B cell (primary cell): ENCODE results near the gene LCN10. TPM values are rescaled to one million over a fixed set of nuclear protein-coding genes. Genes with fewer than 3 reads are reported as not detected.
A peak's percentile ranks its signal among the peaks of the same experiment; 100 is the strongest.

Experiments used
- ATAC-seq: fragments of 200-7000 bp; cut with Tn5 transposase; one replicate; pipeline ENCODE4 v1.10.0; 2021; ENCODE audit warnings: low read depth, mild to moderate bottlenecking, moderate number of reproducible peaks, moderate library complexity
- CTCF ChIA-PET: fragments of 350-600 bp; sonication (Branson Sonifier 250); formaldehyde crosslinking; loops from one replicate; lab custom pipeline; 2021; ENCODE audit warnings: antibody characterized with exemption, inconsistent platforms; lab: Charles Lee
- POLR2A ChIA-PET: fragments of 350-600 bp; sonication (Branson Sonifier 250); formaldehyde crosslinking; loops from one replicate; lab custom pipeline; 2021; ENCODE audit warnings: antibody characterized with exemption; lab: Charles Lee
- DNase-seq: peaks from one replicate; pipeline ENCODE4 v3.0.0; 2013
- H2AFZ ChIP-seq: 2 replicates; pipeline ENCODE4 v1.6.1; 2012; ENCODE audit warnings: mild to moderate bottlenecking, low read depth, low read length; ENCODE audit not compliant: insufficient read depth, poor library complexity, severe bottlenecking
- H3K27ac ChIP-seq, 2 donors: 1 replicate in 1 of 2; 2 replicates in 1 of 2; pipeline ENCODE4 v1.5.1; 2012 to 2013; ENCODE audit warnings: low read length in 2 of 2, mild to moderate bottlenecking in 2 of 2, moderate library complexity in 1 of 2
- H3K27me3 ChIP-seq, 4 experiments: fragments of 200-600 bp in 1 of 4; sonication (generic) in 1 of 4; replicated peaks in 1 of 4; 1 replicate in 2 of 4; 2 replicates in 2 of 4; pipeline versions ENCODE4 v1.6.1 to v1.7.0; 2013 to 2016; ENCODE audit warnings: low read length in 3 of 4, mild to moderate bottlenecking in 2 of 4, mixed read lengths in 1 of 4, moderate library complexity in 1 of 4; ENCODE audit not compliant: insufficient read depth in 4 of 4, control insufficient read depth in 3 of 4; ENCODE audit errors: control extremely low read depth in 1 of 4
- H3K36me3 ChIP-seq, 2 experiments: replicated peaks in 1 of 2; 1 replicate in 1 of 2; 2 replicates in 1 of 2; pipeline versions ENCODE4 v1.6.1 to v1.7.1; 2013; ENCODE audit warnings: low read length in 1 of 2; ENCODE audit not compliant: insufficient read depth in 2 of 2, control insufficient read depth in 1 of 2; ENCODE audit errors: control extremely low read depth in 1 of 2, extremely low read depth in 1 of 2
- H3K4me1 ChIP-seq, 2 donors: fragments of 200-600 bp in 1 of 2; sonication (generic) in 1 of 2; 1 replicate in 1 of 2; 2 replicates in 1 of 2; pipeline versions ENCODE4 v1.5.1 to v1.6.1; 2013 to 2017; ENCODE audit warnings: low read length in 2 of 2; ENCODE audit not compliant: control insufficient read depth in 2 of 2, insufficient read depth in 2 of 2
- H3K4me2 ChIP-seq: replicated peaks from 2 replicates; pipeline ENCODE3; 2012; ENCODE audit warnings: mild to moderate bottlenecking, low read depth, low read length; ENCODE audit not compliant: poor library complexity, severe bottlenecking
- H3K4me3 ChIP-seq, 5 experiments: fragments of 200-600 bp in 1 of 5; sonication (generic) in 1 of 5; 1 replicate in 3 of 5; 2 replicates in 2 of 5; pipeline versions ENCODE4 v1.5.1 to v1.7.0; 2011 to 2016; ENCODE audit warnings: low read length in 4 of 5, mild to moderate bottlenecking in 4 of 5, low read depth in 2 of 5, control low read depth in 1 of 5, moderate library complexity in 1 of 5; ENCODE audit not compliant: insufficient read depth in 1 of 5; ENCODE audit errors: control extremely low read depth in 1 of 5, extremely low read depth in 1 of 5
- H3K79me2 ChIP-seq: fragments of 200-600 bp; sonication (generic); one replicate; pipeline ENCODE4 v1.6.0; 2016; ENCODE audit warnings: low read length; ENCODE audit not compliant: control insufficient read depth, insufficient read depth
- H3K9ac ChIP-seq: fragments of 200-600 bp; sonication (generic); 2 replicates; pipeline ENCODE4 v1.6.1; 2017; ENCODE audit warnings: mild to moderate bottlenecking, low read length, moderate library complexity
- H3K9me3 ChIP-seq, 3 donors: one replicate each; pipeline versions ENCODE4 v1.6.1 to v1.7.1; 2013; ENCODE audit warnings: low read length in 2 of 3; ENCODE audit not compliant: control insufficient read depth in 2 of 3, insufficient read depth in 1 of 3; ENCODE audit errors: control extremely low read depth in 1 of 3
- H4K20me1 ChIP-seq: 2 replicates; pipeline ENCODE4 v1.6.0; 2012; ENCODE audit warnings: mild to moderate bottlenecking, low read length; ENCODE audit not compliant: insufficient read depth, control insufficient read depth, poor library complexity, severe bottlenecking
- H3K27ac Mint-ChIP-seq: one replicate; pipeline ENCODE4 v1.8.0; 2021; ENCODE audit warnings: mixed read lengths
- H3K27me3 Mint-ChIP-seq: one replicate; pipeline ENCODE4 v1.8.0; 2021; ENCODE audit warnings: mixed read lengths
- H3K4me1 Mint-ChIP-seq: one replicate; pipeline ENCODE4 v1.8.0; 2021; ENCODE audit warnings: mixed read lengths
- H3K4me3 Mint-ChIP-seq: one replicate; pipeline ENCODE4 v1.8.0; 2021; ENCODE audit warnings: mixed read lengths
- H3K9me3 Mint-ChIP-seq: one replicate; pipeline ENCODE4 v1.8.0; 2022; ENCODE audit warnings: mixed read lengths; ENCODE audit not compliant: insufficient read depth
- CTCF ChIP-seq: fragments of 200-600 bp; IDR thresholded peaks from one replicate; pipeline ENCODE4 v1.8.0; 2022; ENCODE audit warnings: antibody characterized with exemption, mild to moderate bottlenecking
- EZH2 ChIP-seq: IDR thresholded peaks from 2 replicates; pipeline ENCODE4 v1.6.1; 2012; ENCODE audit warnings: borderline replicate concordance, low read depth, mild to moderate bottlenecking, moderate library complexity, low read length; ENCODE audit not compliant: insufficient read depth, poor library complexity, severe bottlenecking
- WGBS: methylation state at CpG from one replicate; pipeline ENCODE4 v1.1.5; 2013; ENCODE audit warnings: missing lambda C conversion rate; ENCODE audit not compliant: insufficient coverage; 5-methylcytosine and 5-hydroxymethylcytosine counted together
- intact Hi-C: fragments of 100-400 bp; cut with micrococcal nuclease; formaldehyde crosslinking; loops from one replicate; pipeline ENCODE4 v1.10.0; 2022
- polyA plus RNA-seq: library from polyadenylated mRNA; depleted of rRNA; stranded (reverse); fragments of >200 nt; gene quantifications from 2 replicates; pipeline ENCODE4 v1.2.3, GENCODE V29; 2012
- total RNA-seq, 2 donors: library from RNA; stranded (reverse); fragments of 120-200 nt in 1 of 2; gene quantifications; 1 replicate in 1 of 2; 2 replicates in 1 of 2; pipeline versions ENCODE4 v1.2.3 to v1.2.4, GENCODE V29; 2013 to 2022

Gene LCN10
- total and polyA plus RNA-seq, 2 donors (not counting 1 experiment from before 2014, with no cell fraction given) = 76.3 to 93.0 TPM

- ATAC-seq (peak; percentile 23), DNase-seq (no peak)
- Histone ChIP-seq H4K20me1 (no peaks in the 10 kb centered on the region), H3K4me3 (peak overlapping the region in 1 of 5 experiments; percentile 48), H3K36me3 (no peaks in the 10 kb centered on the region), H3K27ac (peak overlapping the region; percentile 18 to 33), H2AFZ (peak overlapping the region; percentile 46), H3K27me3 (peaks cover 0 to 39% (median 6%) of the 10 kb centered on the region in 4 experiments), H3K4me2 (peak overlapping the region; percentile 82), H3K79me2 (peaks cover 4% of the 10 kb centered on the region), H3K9me3 (peaks cover 0 to 4% (median 0%) of the 10 kb centered on the region in 3 donors), H3K4me1 (peaks cover 33 to 45% of the 10 kb centered on the region in 2 donors), H3K9ac (no peak overlapping the region)
- CTCF ChIA-PET = interaction anchor here (4.0 kb wide), 1 partner anchor 13 kb away, joined by 23 read pairs; no protein-coding TSS in a partner anchor
- intact Hi-C loops = loop anchor here (10.0 kb wide), 1 partner anchor 49 kb away; the partner anchor contains the start of gene EGFL7
- TF ChIP-seq EZH2 (no peak), CTCF (no peak)
- peak overlapping the region; percentile 55 for H3K27ac Mint-ChIP-seq
- peaks cover 20% of the 10 kb centered on the region for H3K27me3 Mint-ChIP-seq
- POLR2A ChIA-PET = interaction anchor here (0.5 to 2.4 kb wide), 7 partner anchors 8 to 15 kb away, joined by 3 to 8 read pairs (median 4); no protein-coding TSS in a partner anchor
- H3K4me3 Mint-ChIP-seq = peak overlapping the region; percentile 50
- WGBS = 32% methylated on average over 17 of the region's 17 CpGs
- no peaks in the 10 kb centered on the region for H3K9me3 Mint-ChIP-seq
- H3K4me1 Mint-ChIP-seq = peaks cover 30% of the 10 kb centered on the region
Measured at GRCh38 chr9:136714096-136714892, 28.4 kb downstream of the LCN10 start.
